Pulmonary artery endothelial cell (primary cell): ENCODE data around the gene ANK3. TPM values are rescaled to one million over a fixed set of nuclear protein-coding genes. Genes with fewer than 3 reads are reported as not detected.

Experiments
- DNase-seq: peaks from one replicate; pipeline ENCODE4 v3.0.0-alpha.2; 2011; ENCODE audit warnings: low read depth, low spot score
- total RNA-seq: library from RNA; depleted of rRNA; stranded (reverse); fragments of >200 nt; gene quantifications from 2 replicates; pipeline ENCODE4 v1.2.3, GENCODE V29; 2014

The ANK3 gene
- total RNA-seq, 1 donor from 2014 or later, result 12.4 TPM

- DNase-seq, result no peak
These were observed 395.7 kb downstream of the ANK3 start for GRCh38 chr10:59993931-59994330.

DNA sequence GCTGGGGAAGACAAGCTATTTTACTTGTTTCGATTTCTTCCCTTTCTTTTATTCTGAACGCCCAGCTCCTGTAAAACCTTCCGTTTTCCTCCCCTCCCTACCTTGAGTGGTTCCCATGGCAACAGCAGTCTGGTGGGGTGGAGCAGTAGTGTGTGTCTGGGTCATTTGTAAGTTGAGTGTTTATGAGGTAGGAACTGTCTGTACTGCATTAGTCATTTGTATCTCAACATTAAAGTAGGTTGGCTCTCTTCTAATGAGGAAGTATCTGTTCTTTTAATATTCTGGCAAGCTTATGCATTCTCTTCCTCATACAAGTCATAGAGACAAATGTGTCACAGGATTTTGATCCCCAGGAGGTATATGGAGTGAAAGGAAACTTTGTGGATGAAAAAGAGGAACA, 398.0 kb downstream of the ANK3 start:
- no peak for DNase-seq

DNA sequence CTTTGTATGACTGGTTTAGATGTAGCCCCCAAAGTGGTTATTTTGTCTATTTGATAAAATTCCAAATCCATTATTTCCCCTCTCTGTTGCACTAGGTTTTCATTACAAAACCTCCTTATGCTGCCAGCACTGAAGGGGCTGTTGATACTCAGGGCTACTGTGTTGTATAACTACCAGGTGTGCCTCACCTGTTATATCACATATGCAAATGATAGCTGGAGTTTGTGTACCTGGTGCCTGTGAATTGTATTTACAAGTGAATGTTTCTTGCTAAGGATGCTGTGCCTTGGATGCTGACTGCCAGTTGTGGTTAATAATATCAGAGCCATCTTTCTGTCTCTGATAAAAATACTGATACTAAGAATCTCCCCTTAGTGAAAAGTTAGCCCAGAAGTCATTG, 398.6 kb downstream of the ANK3 start:
- no peak for DNase-seq

- DNase-seq, result no peak
These were observed 404.0 kb downstream of the ANK3 start for GRCh38 chr10:59985639-59986038.

- DNase-seq, result no peak
These were observed 405.3 kb downstream of the ANK3 start for GRCh38 chr10:59984415-59984814.

- no peak for DNase-seq
These were observed 409.3 kb downstream of the ANK3 start for GRCh38 chr10:59980356-59980755.

DNA sequence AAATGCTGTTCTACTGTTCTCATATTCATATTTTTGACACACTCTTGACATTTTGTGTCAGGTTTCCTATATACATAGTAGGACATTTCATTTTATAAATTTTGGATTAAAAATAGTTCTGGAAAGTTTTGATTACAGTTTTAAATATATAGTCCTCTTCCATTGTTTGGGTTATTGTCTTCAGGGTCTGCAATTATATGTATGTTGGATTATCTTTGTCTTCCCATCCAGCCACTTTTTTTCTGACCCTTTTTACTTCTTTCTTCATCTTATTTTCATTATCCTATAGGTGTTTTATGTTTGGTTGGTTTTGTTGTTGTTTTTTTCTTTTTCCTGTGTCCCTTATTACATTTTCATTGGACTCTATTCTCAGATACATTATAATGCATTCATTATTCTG, 412.2 kb downstream of the ANK3 start:
- DNase-seq, result no peak

DNA sequence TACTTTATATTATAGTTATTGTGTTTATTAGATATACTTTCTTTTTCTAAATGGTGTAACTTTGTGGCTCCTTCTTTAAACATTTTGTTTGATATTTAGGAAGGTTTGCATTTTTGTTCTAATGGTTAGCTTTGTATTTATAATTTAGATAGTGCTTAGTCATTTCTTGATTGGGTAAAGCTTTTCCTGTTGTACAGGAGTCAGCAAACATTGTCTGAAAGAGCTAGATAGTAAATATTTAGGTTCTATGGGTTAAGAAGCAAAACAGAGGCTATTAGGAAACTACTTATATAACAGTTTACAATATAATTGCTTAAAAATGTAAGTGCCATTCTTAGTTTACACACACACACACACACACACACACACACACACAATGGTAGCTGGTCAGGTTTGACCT, 412.8 kb downstream of the ANK3 start:
- no peak for DNase-seq
